Renal pelvis (tissue), 4 donors: ENCODE data around the gene LASP1. TPM values are rescaled to one million over a fixed set of nuclear protein-coding genes. Genes with fewer than 3 reads are reported as not detected.

Experiments
- DNase-seq: peaks from one replicate; pipeline ENCODE4 v3.0.0-alpha.2; 2013
- polyA plus RNA-seq, 3 donors: library from polyadenylated mRNA; unstranded; fragments of 120-200 nt; gene quantifications; one replicate each; pipeline ENCODE4 v1.2.1, GENCODE V29; 2013; ENCODE audit not compliant: insufficient read length in 3 of 3

Gene LASP1
- polyA plus RNA-seq, 3 donors: 155 to 161 (median 157) TPM

- no peak for DNase-seq
Observed at GRCh38 chr17:38883592-38884526, 14.0 kb downstream of the LASP1 start.

GRCh38 chr17:38885044-38885727 lies 15.3 kb downstream of the LASP1 start:
- no peak for DNase-seq

- no peak for DNase-seq
Observed at GRCh38 chr17:38885728-38886642, 16.1 kb downstream of the LASP1 start.

- no peak for DNase-seq
Observed at GRCh38 chr17:38886643-38887010, 16.8 kb downstream of the LASP1 start.

GRCh38 chr17:38888842-38889241 lies 19.0 kb downstream of the LASP1 start:
- DNase-seq: no peak

- DNase-seq: no peak
Observed at GRCh38 chr17:38889745-38890409, 20.0 kb downstream of the LASP1 start.

GRCh38 chr17:38890410-38890746 lies 20.5 kb downstream of the LASP1 start:
- DNase-seq: no peak

GRCh38 chr17:38891441-38891840 lies 21.6 kb downstream of the LASP1 start:
- no peak for DNase-seq

GRCh38 chr17:38892083-38892482 lies 22.2 kb downstream of the LASP1 start:
- DNase-seq: no peak

GRCh38 chr17:38892620-38893019 lies 22.8 kb downstream of the LASP1 start:
- no peak for DNase-seq

- no peak for DNase-seq
Observed at GRCh38 chr17:38893113-38893512, 23.3 kb downstream of the LASP1 start.

GRCh38 chr17:38893607-38894006 lies 23.7 kb downstream of the LASP1 start:
- DNase-seq: no peak

- DNase-seq: no peak
Observed at GRCh38 chr17:38894276-38894675, 24.4 kb downstream of the LASP1 start.

- DNase-seq: no peak
Observed at GRCh38 chr17:38896346-38896954, 26.6 kb downstream of the LASP1 start.

GRCh38 chr17:38897176-38897575 lies 27.3 kb downstream of the LASP1 start:
- no peak for DNase-seq

GRCh38 chr17:38897671-38898290 lies 27.9 kb downstream of the LASP1 start:
- no peak for DNase-seq

GRCh38 chr17:38898291-38898679 lies 28.4 kb downstream of the LASP1 start:
- no peak for DNase-seq

GRCh38 chr17:38898812-38899348 lies 29.0 kb downstream of the LASP1 start:
- DNase-seq: no peak

GRCh38 chr17:38899421-38899820 lies 29.6 kb downstream of the LASP1 start:
- DNase-seq: no peak

GRCh38 chr17:38900978-38901656 lies 31.3 kb downstream of the LASP1 start:
- DNase-seq: no peak
